Nephron progenitor cell (in vitro differentiated cells): Measurements from ENCODE around the gene OSBPL5.

Experiments
- DNase-seq: peaks from one replicate; pipeline ENCODE4 v3.0.0; 2021
- H3K27ac Mint-ChIP-seq: 2 replicates; pipeline ENCODE4 v1.8.0; 2021; ENCODE audit warnings: mild to moderate bottlenecking, moderate library complexity, mixed read lengths
- H3K27me3 Mint-ChIP-seq: 2 replicates; pipeline ENCODE4 v1.8.0; 2021; ENCODE audit warnings: mild to moderate bottlenecking, low read depth, mixed read lengths; ENCODE audit not compliant: poor library complexity
- H3K36me3 Mint-ChIP-seq: 2 replicates; pipeline ENCODE4 v1.8.0; 2021; ENCODE audit warnings: low read depth, mixed read lengths
- H3K4me1 Mint-ChIP-seq: 2 replicates; pipeline ENCODE4 v1.8.0; 2021; ENCODE audit warnings: mixed read lengths
- H3K4me3 Mint-ChIP-seq: 2 replicates; pipeline ENCODE4 v1.8.0; 2021; ENCODE audit warnings: mild to moderate bottlenecking, moderate library complexity, mixed read lengths
- H3K9me3 Mint-ChIP-seq: 2 replicates; pipeline ENCODE4 v1.8.0; 2021; ENCODE audit warnings: mild to moderate bottlenecking, moderate library complexity, mixed read lengths
- TF ChIP-seq, protein P1 (sequence below): fragments of 200-600 bp; sonication (generic); IDR thresholded peaks from 2 replicates; pipeline ENCODE4 v1.5.0; 2021; ENCODE audit warnings: antibody characterized with exemption

OSBPL5 gene

DNA sequence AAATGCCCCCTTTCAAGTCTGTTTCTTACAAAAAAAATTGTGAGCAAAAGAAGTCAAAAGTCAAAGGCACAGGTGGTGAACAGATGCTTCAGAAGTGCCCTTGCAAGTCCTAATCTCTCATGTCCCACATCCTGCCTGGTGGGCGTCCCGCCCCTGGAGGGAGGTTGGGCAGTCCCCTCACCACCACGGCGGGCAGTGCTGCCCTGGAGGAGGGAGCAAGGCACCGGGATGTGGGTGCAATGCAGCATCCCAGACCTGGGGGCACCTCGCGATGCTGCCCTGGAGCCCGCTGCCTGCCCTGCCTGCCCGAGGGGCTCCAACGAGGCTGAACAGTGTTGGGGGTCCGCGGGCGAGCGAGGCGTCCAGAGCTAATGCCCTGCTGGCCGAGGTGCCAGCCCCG, 37.6 kb upstream of the OSBPL5 start:
- Mint-ChIP-seq H3K27me3 (peaks cover 41% of the 10 kb centered on the region), H3K27ac (no peak overlapping the region), H3K36me3 (no peaks in the 10 kb centered on the region), H3K9me3 (no peaks in the 10 kb centered on the region), H3K4me3 (peak overlapping the region; percentile 37), H3K4me1 (peaks cover 16% of the 10 kb centered on the region)
- peak; percentile 4 for DNase-seq
- TF ChIP-seq, protein P1, sequence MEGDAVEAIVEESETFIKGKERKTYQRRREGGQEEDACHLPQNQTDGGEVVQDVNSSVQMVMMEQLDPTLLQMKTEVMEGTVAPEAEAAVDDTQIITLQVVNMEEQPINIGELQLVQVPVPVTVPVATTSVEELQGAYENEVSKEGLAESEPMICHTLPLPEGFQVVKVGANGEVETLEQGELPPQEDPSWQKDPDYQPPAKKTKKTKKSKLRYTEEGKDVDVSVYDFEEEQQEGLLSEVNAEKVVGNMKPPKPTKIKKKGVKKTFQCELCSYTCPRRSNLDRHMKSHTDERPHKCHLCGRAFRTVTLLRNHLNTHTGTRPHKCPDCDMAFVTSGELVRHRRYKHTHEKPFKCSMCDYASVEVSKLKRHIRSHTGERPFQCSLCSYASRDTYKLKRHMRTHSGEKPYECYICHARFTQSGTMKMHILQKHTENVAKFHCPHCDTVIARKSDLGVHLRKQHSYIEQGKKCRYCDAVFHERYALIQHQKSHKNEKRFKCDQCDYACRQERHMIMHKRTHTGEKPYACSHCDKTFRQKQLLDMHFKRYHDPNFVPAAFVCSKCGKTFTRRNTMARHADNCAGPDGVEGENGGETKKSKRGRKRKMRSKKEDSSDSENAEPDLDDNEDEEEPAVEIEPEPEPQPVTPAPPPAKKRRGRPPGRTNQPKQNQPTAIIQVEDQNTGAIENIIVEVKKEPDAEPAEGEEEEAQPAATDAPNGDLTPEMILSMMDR, result no peak

DNA sequence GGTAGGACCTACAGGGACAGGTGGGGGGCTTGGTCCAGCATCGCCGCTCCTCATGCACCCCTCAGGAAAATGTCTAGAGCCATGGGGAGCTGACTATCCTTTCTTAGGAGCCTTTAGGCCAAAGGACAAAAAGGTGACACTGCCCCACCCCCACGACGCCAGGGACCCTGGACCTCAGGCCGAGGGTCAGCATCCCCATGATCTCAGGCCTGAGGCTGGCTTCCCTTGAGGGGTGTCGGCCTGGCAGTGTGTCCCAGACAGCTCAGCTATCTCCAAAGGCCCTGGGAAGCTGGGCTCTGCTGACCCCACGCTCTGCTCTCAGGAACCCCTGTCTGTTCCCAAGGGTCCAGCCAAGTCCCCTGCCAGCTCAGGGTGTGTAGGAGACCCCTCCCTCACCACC, 37.2 kb upstream of the OSBPL5 start:
- Mint-ChIP-seq H3K27me3 (peaks cover 45% of the 10 kb centered on the region), H3K27ac (no peak overlapping the region), H3K36me3 (no peaks in the 10 kb centered on the region), H3K9me3 (no peaks in the 10 kb centered on the region), H3K4me1 (peaks cover 14% of the 10 kb centered on the region), H3K4me3 (peak overlapping the region; percentile 37)
- DNase-seq, result no peak
- TF ChIP-seq, protein P1, result no peak

DNA sequence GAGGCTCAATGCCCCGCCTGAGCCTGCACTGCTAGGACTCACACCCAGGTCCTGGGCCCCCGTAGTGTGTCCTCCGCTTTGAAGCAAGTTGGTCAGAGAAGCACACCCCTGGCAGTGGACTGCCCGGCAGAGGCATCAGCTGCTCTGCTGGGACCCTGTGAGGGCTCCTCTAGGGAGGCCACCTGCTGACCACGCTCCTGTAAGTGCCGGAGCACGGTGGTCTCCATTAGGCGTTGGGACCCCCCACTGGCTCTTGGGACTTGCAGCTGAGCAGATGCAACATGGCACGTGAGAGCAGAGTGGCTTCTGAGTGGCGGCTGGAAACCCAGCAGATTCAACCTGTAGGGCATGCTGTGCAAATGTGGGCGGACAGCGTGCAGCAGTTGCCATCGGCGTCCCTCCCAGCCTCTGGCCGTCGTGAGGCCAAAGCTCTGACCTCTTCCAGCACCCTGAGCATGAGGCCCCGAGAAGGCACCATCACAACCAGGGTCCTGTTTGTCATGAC, 36.6 kb upstream of the OSBPL5 start:
- Mint-ChIP-seq H3K9me3 (no peaks in the 10 kb centered on the region), H3K36me3 (no peaks in the 10 kb centered on the region), H3K27me3 (peaks cover 48% of the 10 kb centered on the region), H3K27ac (no peak overlapping the region), H3K4me1 (peaks cover 14% of the 10 kb centered on the region), H3K4me3 (no peak overlapping the region)
- TF ChIP-seq, protein P1, result no peak
- DNase-seq, result no peak

DNA sequence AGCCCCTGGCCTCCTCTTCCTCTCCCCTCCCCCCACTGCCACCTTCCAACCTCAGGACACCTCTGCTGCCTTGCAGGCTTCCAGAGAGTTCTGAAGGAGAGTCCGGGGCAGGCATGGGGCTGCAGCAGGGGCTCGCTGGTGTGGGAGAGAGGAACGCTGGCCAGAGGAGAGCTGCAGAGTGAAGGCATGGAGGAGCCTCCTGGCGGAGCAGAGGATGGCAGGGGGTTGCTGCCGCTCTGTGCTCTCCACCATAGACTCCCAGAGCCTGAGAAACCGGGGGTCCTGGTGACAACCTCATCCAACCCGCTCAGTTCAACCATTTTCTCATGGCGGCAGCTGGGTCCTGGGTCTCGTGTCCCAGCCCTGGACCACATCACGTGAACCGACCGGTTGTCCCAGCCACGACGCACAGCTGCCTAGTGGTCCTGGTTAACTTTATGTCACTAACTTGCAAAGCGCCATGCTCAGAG, 36.0 kb upstream of the OSBPL5 start:
- H3K4me1 Mint-ChIP-seq, result peaks cover 15% of the 10 kb centered on the region
- no peaks in the 10 kb centered on the region for H3K9me3 Mint-ChIP-seq
- H3K36me3 Mint-ChIP-seq, result no peaks in the 10 kb centered on the region
- H3K4me3 Mint-ChIP-seq, result no peak overlapping the region
- peaks cover 49% of the 10 kb centered on the region for H3K27me3 Mint-ChIP-seq
- TF ChIP-seq, protein P1, result no peak
- DNase-seq, result no peak
- H3K27ac Mint-ChIP-seq, result no peak overlapping the region

DNA sequence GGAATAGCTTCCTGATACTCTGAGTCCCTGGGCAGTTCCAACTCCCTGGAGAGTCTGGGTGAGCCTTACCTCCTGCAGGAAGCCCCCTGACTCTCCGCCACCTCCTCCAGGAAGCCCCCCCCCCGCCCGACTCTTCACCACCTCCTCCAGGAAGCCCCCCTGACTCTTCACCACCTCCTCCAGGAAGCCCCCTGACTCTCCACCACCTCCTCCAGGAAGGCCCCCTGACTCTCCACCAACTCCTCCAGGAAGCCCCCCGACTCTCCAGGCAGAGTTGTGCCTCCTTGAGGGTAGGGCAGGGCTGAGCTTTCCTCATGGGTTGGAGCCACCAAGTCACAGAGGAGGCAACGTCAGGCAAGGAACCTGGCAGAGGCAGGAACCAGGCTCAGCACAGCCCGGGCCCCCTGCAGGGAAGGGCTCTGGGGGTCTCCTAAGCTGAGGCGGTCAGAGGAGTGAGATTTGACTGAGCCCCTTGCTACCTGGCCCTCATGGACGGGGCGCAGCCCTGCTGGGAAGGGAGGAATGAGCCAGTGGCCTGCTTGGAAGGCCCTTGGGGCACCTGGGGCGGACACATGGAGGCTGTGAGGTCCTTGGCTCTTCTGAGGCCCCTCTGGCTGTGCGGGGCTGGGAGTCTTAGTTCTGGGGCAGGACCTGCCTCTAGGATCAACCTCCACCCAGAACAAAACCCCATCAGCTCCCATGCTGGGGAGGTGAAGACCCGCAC, 35.4 kb upstream of the OSBPL5 start:
- Mint-ChIP-seq H3K4me3 (no peak overlapping the region), H3K9me3 (no peaks in the 10 kb centered on the region), H3K27ac (no peak overlapping the region), H3K36me3 (no peaks in the 10 kb centered on the region), H3K27me3 (peaks cover 49% of the 10 kb centered on the region), H3K4me1 (peaks cover 19% of the 10 kb centered on the region)
- DNase-seq, result no peak
- TF ChIP-seq, protein P1, result no peak
